GM12801 (cell line): ENCODE data around the gene B9D2.

ENCODE experiments used
- CTCF ChIP-seq: IDR thresholded peaks from one replicate; pipeline ENCODE4 v1.5.1; 2011; ENCODE audit warnings: control low read depth; ENCODE audit not compliant: insufficient read length; ENCODE audit errors: extremely low read depth

The B9D2 gene

GRCh38 chr19:41369769-41370168 lies 5.8 kb upstream of the B9D2 start:
- no peak for TF ChIP-seq CTCF

GRCh38 chr19:41367848-41368301 lies 3.9 kb upstream of the B9D2 start:
- TF ChIP-seq CTCF, result no peak

- no peak for TF ChIP-seq CTCF
Observed at GRCh38 chr19:41366089-41366488, 2.1 kb upstream of the B9D2 start.

GRCh38 chr19:41364524-41365391 lies 809 bp upstream of the B9D2 start:
- no peak for TF ChIP-seq CTCF

- no peak for TF ChIP-seq CTCF
Observed at GRCh38 chr19:41363371-41363752, 587 bp downstream of the B9D2 start.

GRCh38 chr19:41362143-41362847 lies 1.7 kb downstream of the B9D2 start:
- TF ChIP-seq CTCF, result no peak

GRCh38 chr19:41359741-41360140 lies 4.2 kb downstream of the B9D2 start:
- no peak for TF ChIP-seq CTCF
